HG02759 (cell line): Measurements from ENCODE around the gene TMED1.
A peak's percentile ranks its signal among the peaks of the same experiment; 100 is the strongest.

Experiments used
- ATAC-seq: cut with Tn5 transposase; IDR thresholded peaks from one replicate; pipeline ENCODE4 v1.9.1; 2021; ENCODE audit warnings: mild to moderate bottlenecking, moderate library complexity; ENCODE audit not compliant: unreplicated experiment

The TMED1 gene

DNA sequence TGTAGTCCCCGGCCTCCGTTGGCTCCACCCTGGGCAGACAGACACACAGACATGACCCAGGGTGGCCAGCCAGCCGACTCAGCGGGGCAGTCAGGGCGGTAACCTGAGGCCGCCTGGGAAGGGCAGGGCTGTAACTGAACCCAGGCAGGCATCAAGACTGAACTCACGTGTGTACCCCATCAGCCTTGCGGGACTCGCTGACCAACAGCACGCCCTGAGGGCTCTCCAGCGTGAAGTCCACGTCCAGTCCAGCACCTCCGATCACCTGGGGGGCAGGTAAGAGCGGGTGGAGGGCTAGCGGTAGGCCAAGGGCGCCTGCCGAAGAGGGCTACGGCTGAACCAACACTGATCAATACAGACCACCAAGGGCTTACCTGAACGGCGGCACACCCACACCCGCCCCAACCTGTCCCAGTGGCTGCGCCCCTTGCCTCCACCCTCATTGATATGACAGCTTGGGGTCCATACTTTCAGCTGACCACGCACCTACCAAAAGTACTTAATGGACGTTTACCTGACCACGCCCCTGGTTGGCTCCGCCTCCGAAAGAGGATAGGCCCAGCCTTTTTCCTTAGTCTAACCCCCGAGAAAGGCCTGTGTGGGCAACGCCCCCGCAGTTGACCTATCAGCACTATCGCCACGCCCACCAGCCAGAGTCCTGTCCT lies 791 bp downstream of the TMED1 start:
- ATAC-seq: peak; percentile 4

DNA sequence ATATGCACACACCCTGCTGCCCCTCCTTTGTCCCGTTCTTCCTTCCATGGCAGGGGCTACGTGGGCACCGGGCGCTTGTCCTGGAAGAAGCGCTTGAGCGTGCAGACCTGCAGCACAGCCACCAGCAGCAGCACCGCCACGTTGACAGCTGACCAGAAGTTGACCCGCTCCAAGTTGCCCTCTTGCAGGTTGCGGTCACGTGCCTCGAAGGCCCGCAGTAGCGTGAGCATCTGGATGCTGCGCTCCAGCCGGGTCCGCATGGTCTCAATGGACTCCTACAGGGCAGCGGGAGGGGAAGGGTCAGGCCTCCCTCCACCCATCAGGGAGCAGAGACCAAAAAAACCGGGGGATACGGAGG lies 3.1 kb downstream of the TMED1 start:
- no peak for ATAC-seq

DNA sequence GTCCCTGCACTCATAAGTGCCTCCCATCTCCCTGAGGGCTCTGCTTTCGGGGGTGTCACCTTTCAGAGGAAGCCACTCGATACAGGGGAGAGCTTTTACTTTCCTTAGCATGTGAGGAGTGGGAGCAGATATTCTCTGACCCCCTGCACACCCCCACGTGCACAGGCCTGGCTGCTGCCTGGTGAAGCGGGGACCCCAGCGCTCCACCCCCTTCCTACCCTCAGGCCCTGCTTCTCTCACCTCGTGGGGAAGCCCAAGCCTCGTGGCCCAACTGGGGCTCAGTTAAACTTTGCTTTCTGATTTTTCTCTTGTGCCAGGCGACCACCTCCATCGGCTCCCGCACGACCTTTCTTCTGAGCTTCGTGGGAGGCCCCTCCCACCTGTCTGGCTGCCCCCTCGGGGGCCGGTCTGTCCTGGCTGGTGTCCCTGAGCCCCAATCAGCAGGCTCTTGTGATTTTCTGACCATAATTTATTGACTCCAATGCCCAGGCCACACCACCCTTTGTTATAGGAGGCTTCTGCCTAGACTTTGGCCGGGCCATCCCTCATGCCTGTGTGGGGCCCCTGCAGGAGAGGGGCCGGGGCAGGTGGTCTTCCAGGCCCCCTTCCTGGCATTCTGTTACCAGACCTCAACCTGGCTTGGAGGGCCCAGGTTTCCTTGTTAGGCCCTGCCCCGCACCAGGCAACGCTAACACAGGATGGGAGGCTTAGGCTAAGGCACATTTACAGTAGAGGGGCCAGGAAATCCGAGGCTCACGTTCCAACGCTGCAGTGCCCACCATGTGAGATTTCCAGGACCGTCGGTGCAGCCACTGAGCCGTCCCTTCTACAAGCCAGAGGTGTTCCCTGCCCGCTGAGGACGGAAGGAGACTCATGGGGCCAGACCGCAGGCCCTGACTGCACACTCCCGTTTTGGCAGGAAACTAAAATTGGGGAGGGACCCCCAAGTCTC lies 3.7 kb downstream of the TMED1 start:
- no peak for ATAC-seq

DNA sequence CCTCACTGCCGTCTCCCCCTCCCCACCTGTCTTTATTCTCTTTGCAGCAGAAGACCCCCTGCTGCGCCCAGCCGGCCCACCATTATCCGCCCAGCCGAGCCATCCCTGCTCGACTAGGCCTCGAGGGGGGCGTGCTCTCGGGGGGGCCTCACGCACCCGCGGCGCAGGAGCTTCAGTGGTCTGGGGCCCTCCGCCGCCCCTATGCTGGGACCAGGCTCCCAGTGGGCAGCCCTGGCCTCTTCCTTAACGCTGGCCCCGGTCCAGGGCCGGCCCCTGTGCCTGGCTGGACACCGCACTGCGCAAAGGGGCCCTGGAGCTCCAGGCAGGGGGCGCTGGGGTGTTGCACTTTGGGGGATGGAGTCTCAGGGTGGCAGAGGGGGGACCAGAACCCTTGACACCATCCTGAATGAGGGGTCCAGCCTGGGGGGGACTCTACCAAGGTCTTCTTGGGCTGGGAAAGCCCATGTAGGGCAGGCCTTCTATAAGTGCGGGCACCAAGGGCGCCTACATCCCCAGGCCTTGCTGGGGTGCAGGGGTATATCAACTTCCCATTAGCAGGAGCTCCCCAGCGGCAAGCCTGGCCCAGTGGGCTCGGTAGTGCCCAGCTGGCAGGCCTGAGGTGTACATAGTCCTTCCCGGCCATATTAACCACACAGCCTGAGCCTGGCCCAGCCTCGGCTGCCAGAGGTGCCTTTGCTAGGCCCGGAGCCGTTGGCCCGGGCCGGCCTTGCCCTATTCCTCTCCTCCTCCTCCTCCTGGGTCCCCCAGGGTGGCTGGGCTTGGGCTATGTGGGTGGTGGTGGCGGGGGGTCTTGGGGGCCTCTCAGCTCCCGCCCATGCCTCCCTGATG lies 4.9 kb downstream of the TMED1 start:
- no peak for ATAC-seq

DNA sequence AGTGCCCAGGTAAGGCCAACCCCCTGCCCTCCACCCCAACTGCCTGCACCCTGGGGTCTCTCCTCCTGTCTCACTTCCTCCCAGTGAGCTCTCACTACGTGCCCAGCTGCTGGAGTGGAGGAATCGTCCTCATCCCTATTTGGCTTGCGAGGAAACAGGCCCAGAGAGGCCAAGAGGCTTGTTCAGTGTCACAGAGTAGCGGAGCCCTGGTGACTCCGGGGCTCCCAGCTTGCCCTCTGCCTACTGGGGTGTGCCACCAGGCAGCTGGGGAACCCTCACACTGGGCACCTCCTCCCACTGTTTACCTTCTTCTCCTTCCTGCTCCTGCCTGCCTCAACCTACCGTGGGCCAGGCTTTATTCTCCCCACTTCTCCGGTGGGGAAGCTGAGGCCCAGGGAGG lies 5.6 kb downstream of the TMED1 start:
- ATAC-seq: no peak

DNA sequence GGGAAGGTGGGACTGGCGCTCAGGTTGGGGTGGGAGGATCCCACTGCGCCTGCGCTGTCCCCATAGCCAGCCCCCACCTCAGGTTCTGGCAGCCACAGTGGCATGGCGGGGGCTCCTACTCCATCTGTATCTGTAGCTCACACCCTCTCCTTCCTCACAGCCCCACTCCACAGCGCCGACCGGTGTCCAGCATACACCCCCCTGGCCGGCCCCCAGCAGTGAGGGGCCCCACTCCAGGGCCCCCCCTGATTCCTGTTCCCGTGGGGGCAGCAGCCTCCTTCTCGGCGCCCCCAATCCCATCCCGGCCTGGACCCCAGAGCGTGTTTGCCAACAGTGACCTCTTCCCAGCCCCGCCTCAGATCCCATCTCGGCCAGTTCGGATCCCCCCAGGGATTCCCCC lies 6.0 kb downstream of the TMED1 start:
- no peak for ATAC-seq

DNA sequence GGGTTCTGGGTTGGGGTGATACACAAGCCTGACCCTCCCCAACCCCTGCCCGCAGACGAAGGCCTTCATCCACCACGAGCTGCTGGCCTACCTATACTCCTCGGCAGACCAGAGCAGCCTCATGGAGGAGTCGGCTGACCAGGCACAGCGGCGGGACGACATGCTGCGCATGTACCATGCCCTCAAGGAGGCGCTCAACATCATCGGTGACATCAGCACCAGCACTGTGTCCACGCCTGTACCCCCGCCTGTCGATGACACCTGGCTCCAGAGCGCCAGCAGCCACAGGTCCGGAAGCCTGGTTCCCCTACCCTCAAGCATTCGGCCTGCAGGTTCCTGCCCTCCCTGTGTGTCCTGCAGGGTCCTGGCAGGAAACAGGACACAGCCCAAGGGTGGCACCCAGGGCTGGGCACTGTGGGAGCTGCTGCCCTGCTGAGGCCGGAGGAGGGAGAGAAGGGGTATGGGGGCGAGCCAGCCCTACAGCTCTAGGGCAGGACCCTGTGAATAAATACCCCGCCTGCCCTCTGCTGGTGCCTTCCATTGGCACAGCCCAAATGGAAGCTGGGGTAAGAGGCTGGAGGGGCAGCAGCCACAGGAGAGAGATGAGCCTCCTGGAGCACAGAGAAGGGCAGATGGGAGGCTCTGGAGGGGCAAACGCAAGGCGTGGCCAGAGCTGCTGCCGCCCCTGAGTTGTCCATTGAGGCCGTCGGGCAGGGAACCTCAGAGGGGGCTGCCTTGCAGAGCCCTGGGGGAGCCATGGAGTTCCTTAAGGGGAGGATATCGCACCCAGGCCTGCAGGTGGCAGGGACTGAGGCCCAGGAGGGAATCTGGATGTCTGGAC lies 6.8 kb downstream of the TMED1 start:
- no peak for ATAC-seq

DNA sequence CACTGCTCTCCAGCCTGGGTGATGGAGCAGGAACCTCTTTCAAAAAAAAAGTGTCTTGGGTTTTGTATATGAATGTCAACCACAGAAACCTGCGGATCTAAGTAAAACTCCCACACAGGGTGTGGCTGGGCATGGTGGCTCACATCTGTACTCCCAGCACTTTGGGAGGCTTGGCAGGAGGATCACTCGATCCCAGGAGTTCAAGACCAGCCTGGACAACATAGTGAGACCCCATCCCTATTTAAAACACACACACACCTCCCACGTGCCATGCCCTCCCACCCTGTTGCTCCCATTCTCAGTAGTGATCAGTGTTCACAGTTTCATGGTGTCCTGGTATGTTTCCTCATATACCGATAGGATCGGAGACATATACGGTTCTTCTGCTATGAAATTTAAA lies 9.2 kb downstream of the TMED1 start:
- no peak for ATAC-seq

DNA sequence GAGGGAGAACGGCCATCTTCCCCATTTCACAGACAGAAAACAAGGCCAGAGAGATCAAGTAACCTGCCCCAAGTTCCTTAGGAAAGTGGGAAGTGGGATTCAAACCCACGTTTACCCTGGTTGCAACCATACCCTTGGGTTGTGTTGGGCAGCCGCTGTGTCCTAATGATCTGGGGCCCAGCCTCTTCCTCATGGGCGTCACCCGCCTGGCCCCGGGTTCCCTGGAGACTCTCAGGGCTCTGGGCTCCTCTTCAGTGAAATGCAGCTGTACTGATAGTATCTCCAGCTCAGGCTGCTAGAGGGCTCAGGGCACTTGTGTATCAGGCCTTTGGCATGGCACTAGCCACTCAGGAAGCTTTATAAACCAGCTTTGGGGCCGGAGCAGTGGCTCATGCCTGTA lies 9.8 kb downstream of the TMED1 start:
- no peak for ATAC-seq

DNA sequence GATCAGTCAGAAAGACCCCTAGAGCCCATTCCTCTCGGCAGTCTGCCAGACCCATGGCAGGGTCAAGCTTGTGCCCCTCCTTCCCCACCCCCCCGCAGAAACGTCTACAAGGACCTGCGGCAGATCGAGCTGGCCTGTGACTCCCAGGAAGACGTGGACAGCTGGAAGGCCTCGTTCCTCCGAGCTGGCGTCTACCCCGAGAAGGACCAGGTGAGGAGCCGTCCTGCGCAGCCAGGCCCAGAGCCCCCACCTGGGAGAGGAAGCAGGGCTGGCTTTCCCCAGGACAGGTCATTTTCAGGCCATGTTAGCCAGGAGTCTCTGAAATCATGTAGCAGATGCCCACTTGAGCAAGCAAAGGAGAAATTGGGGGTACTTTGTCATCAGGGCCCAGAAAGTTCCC lies 12.3 kb downstream of the TMED1 start:
- no peak for ATAC-seq

DNA sequence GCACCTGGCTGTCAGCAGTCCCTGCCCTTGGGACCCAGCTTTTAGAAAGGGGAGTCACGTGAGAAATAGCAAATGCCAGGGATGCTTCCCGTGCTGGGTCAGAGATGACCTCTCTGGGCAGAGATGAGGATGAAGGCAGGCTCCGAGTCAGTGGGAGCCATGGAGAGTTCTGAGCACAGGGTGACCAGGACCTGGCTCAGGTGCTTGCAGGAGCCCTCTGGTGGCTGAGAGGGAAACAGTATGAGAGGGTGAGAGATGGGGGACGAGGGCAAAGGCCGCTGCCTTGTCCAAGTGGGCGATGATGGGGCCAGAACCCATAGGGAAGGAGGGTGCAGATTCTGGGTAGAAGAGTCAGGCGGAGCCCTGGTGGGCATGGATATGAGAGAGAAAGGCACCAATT lies 15.8 kb downstream of the TMED1 start:
- ATAC-seq: no peak

DNA sequence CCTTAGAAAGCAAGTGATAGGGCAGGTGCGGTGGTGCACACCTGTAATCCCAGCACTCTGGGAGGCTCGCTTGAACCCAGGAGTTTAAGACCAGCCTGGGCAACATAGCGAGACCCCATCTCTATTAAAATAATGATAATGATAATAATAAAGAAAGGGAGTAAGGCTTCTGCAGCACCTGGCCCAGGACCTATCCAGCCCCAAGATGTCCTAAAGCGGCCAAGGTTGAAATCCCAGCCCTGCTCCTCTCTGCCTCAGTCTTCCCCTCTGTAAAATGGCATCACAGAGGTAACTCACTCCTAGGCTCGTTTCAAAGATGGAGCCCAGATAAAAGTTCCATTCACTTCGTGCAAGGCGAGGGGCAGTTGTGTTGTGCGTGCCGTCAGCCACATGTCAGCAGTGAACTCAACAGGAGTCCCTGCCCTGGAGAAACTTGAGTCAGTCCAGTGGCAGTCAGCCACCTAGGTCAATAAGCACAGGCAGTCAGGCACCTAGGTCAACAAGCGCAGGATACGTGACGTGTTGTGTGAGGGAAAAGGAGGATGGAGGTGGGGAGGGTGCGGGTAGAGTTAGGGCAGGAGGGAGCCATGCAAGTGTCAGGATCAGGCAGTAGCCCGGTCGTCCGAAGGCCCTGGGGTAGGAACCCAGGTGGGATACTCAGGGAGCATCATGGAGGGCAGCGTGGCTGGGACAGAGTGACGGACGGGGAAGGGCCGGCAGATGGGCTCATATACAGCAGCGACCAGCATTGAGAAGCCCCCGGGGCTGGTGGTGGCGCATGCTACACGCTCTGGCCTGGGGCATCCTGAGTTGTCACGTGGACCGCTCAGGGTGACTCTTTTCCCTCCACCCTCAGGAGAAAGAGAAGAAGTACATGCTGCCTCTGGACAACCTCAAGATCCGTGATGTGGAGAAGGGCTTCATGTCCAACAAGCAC lies 16.6 kb downstream of the TMED1 start:
- ATAC-seq: no peak

DNA sequence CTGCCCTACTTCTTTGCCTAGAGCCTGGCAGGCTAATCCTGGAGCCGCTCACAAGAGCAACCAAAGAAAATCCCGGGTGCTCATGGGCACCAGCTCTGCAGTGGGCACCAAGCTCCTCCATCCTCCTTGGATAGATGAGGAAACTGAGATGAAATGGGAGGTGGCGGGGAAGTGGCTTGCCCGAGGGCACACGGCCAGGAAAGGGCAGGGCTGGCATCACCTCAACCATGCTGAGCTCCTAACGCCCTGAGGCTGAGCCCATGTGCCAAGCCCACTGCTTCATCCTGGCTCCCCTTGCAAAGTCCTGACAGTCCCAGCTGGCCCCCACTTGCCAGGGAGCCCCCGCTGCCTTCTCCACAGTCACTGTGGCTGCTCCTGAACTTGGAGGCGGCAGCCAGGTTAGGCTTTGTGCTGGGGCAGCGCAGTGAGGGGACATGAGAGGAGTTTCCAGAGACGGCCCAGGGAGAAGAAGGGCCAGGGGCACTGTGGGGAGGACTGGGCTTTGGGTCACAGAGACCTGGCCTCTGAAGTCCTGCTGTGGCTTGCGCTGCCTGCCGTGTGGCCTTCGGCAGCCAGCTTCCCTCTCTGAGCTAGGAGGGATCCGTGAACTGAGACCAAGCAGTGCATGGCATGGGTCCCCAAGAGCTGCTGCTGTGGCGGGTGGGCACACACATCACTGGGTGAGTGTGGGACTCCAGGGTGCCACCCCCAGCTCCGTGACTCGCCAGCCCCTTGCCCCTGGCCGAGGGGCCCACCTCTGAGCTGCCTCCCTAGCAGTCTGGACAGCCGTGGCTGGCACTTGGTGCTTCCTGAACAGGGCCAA lies 17.5 kb downstream of the TMED1 start:
- ATAC-seq: no peak

DNA sequence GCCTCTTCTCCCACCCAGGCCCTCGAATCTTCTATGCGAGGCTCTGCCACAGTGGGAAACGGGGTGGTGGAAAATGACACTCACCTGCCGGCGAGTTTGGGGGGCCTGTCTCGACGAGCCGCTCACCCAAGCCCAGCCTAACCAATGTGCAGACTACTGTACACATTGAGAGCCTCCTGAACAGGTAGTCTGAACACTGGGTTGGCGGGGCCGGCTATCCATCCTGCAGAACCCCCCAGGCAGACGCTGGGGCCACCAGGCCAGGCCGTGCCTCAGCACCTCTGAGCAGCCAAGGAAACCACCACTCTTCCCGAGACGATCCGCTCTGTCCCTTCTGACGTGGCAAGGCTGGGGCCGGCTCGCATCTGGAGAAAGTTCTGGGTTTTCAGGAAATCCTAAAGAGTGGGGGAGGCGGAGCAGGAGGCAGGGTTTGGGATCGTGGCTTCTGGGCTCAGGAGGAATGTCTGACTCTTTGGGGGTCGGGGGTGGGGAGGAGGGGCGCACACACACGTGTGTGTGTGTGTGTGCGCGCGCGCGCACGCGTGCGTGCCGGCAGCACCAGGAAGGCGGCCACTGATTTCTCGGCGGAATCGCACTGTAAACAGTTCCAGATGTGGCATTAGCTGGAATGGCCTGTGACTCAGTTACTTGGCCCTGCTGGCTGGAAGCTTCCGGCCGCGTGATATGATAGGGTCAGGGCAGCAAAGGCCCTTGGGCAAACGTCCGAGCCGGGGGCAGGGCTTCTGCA lies 18.5 kb downstream of the TMED1 start:
- ATAC-seq: no peak

DNA sequence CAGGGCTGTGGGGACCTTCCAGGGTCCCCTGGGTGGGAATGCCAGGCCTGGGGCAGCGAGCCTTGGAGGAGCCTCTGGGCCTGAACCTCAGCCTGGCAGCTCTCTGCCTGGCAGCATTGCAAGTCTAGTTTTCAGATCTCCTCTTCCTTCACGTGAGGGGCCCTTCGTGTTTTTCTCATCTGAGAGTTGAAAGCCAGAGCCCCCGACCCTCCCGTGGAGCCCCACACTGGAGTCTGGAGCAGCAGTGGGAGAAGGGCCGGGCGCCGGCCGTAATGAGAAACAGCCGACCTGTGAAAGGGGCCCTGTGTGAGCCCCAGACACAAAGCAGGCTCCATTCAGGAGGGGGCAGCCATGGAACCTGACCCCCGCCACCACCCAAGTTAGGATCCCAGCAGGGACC lies 19.3 kb downstream of the TMED1 start:
- no peak for ATAC-seq

DNA sequence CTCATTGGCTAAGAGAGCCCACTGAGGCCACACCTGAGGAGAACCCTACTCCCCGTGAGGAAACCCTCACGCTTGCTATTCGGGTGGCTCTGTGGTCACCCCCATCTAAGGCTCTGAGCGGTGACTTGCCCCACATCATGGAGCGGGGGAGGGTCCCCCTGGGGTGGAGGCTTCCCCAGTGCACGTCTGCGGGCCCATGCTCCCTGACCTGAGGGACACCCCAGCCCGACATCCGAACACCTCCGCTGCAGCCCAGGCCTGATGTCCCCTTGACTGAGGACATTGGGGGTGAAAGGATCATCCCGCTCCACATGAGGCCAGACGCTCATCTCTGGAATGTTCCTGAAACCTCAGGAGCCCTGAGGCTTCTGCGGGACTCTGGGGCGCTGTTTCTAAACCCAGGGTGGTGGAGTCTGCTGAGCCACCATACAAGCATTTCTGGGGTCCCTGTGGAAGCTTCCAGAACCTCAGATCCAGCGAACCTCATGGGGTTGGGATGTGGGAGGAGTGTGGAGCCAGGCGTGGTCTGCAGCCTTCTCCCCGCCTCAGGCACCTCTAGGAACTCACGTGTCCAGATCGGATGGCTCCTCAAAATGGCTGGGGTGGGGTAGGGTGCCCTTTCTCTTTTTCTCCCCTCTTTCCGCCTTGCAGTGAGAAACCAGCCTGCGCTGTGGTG lies 19.9 kb downstream of the TMED1 start:
- no peak for ATAC-seq

DNA sequence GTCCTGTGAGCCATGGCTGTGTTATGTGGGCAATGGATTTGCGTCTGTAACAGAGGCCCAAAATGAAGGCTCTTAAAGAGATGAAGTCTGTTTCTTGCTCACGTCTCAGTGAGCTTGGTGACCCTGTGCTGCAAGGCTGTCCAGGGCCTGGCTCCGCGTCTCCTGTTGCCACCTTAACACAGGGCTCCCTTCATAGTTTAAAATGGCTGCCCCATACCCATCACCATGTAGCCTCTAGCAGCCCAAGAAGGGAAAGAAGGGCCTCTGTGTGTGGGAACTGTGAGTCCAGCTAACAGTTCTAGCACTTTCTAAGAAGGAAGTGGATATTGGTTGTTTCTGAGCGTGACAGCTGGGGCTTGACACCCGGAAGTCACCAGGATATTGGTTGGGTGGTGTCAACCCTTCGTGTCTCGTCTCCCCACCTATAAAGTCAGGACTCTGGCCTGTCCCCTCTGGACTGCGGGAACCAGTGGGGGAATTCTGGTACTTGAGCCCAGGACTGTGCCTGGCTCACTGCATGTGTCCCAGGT lies 20.9 kb downstream of the TMED1 start:
- no peak for ATAC-seq
